ENCODE data around the gene WBP11.

WBP11 gene

GRCh38 chr12:14841761-14842160, 38.5 kb upstream of the WBP11 start:
- H3K4me3 ChIP-seq (ENCODE audit: low read length in 2 of 2): peak overlapping the region in 1 of 2 donors; percentile 10
- H3K27ac ChIP-seq (ENCODE audit: low read length): no peak overlapping the region

GRCh38 chr12:14840616-14841015, 37.3 kb upstream of the WBP11 start:
- Histone ChIP-seq H3K4me3 (ENCODE audit: low read length in 2 of 2) (no peak overlapping the region), H3K27ac (ENCODE audit: low read length) (no peak overlapping the region), H3K4me1 (ENCODE audit: control insufficient read depth, insufficient read depth, low read length) (peaks cover 5% of the 10 kb centered on the region)

More at GRCh38 chr12:14841761-14842160, 38.5 kb upstream of the WBP11 start:
- Histone ChIP-seq H3K9ac (ENCODE audit: low read length in 2 of 2) (no peak overlapping the region), H3K27me3 (ENCODE audit: control insufficient read depth in 1 of 2, insufficient read depth in 2 of 2, low read length in 2 of 2) (no peaks in the 10 kb centered on the region), H3K36me3 (ENCODE audit: control insufficient read depth in 2 of 2, insufficient read depth in 2 of 2, low read length in 2 of 2) (no peaks in the 10 kb centered on the region), H3K4me1 (ENCODE audit: control insufficient read depth, insufficient read depth, low read length) (peaks cover 5% of the 10 kb centered on the region), H3K9me3 (ENCODE audit: control insufficient read depth in 2 of 2, low read length in 2 of 2) (no peaks in the 10 kb centered on the region)

DNA sequence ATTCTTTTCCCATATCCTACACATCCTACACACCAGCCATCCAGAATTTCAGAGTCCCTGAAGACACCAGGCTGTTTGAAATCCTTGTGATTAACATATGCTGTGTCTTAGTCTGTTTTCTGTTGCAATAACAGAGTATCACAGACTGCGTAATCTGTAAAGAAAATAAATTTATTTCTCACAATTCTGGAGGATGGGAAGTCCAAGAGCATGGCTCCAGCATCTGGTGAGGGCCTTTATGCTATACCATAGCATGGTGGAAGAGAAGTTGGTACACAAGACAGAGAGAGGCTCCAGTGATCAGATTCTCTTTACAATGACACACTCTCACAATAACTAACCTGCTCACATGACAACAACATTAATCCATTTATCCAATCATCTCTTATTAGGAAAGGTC, 36.0 kb upstream of the WBP11 start:
- Histone ChIP-seq H3K27ac (ENCODE audit: low read length) (no peak overlapping the region), H3K27me3 (ENCODE audit: control insufficient read depth in 1 of 2, insufficient read depth in 2 of 2, low read length in 2 of 2) (no peaks in the 10 kb centered on the region), H3K4me1 (ENCODE audit: control insufficient read depth, insufficient read depth, low read length) (peaks cover 5% of the 10 kb centered on the region), H3K36me3 (ENCODE audit: control insufficient read depth in 2 of 2, insufficient read depth in 2 of 2, low read length in 2 of 2) (no peaks in the 10 kb centered on the region), H3K9me3 (ENCODE audit: control insufficient read depth in 2 of 2, low read length in 2 of 2) (no peaks in the 10 kb centered on the region), H3K4me3 (ENCODE audit: low read length in 2 of 2) (no peak overlapping the region), H3K9ac (ENCODE audit: low read length in 2 of 2) (no peak overlapping the region)

More at GRCh38 chr12:14840616-14841015, 37.3 kb upstream of the WBP11 start:
- Histone ChIP-seq H3K9ac (ENCODE audit: low read length in 2 of 2) (no peak overlapping the region), H3K36me3 (ENCODE audit: control insufficient read depth in 2 of 2, insufficient read depth in 2 of 2, low read length in 2 of 2) (no peaks in the 10 kb centered on the region), H3K9me3 (ENCODE audit: control insufficient read depth in 2 of 2, low read length in 2 of 2) (no peaks in the 10 kb centered on the region), H3K27me3 (ENCODE audit: control insufficient read depth in 1 of 2, insufficient read depth in 2 of 2, low read length in 2 of 2) (no peaks in the 10 kb centered on the region)

DNA sequence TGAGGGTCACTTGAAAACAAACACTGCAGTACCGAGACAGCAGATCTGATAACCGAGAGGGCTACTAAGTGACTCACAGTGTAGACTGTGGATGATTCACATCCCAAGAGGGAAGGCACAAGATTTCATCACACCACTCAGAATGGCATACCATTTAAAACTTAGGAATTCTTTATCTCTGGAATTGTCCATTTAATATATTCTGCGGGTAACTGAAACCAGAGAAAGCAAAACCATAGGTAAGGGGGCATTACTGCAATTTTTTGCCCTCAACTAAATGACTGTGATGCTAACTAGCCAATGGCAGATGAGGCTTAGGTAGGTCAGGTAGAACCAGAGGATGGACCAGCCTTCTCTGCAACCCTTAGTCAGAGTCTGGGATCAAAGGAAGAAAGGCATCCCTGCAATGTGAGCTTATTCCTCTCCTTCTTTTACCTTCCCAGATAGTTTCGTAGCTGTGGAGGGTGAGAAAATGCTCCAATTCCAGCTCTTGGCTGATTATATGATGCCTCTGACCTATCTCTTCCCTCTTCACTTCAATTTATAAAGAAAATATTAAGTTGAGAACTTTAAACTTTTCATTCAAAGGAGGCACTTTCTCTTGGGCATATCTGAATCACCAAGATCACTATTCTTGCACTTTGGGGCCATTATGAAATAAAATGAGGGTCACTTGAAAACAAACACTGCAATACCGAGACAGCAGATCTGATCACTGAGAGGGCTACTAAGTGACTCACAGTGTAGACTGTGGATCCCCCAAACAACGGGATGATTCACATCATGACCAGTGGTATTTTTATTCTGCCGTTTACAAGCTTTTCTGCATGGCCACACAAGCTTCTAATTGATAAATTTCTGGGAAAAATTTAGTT, 33.3 kb upstream of the WBP11 start:
- no peaks in the 10 kb centered on the region for H3K9me3 ChIP-seq (ENCODE audit: control insufficient read depth in 2 of 2, low read length in 2 of 2)
- H3K36me3 ChIP-seq (ENCODE audit: control insufficient read depth in 2 of 2, insufficient read depth in 2 of 2, low read length in 2 of 2): no peaks in the 10 kb centered on the region
- no peak overlapping the region for H3K9ac ChIP-seq (ENCODE audit: low read length in 2 of 2)
- H3K4me3 ChIP-seq (ENCODE audit: low read length in 2 of 2): no peak overlapping the region
- no peak overlapping the region for H3K27ac ChIP-seq (ENCODE audit: low read length)
- no peaks in the 10 kb centered on the region for H3K27me3 ChIP-seq (ENCODE audit: control insufficient read depth in 1 of 2, insufficient read depth in 2 of 2, low read length in 2 of 2)
- peaks cover 2% of the 10 kb centered on the region for H3K4me1 ChIP-seq (ENCODE audit: control insufficient read depth, insufficient read depth, low read length)

- Histone ChIP-seq H3K27ac (ENCODE audit: low read length) (no peak overlapping the region), H3K27me3 (ENCODE audit: control insufficient read depth in 1 of 2, insufficient read depth in 2 of 2, low read length in 2 of 2) (no peaks in the 10 kb centered on the region), H3K4me3 (ENCODE audit: low read length in 2 of 2) (no peak overlapping the region), H3K9ac (ENCODE audit: low read length in 2 of 2) (no peak overlapping the region), H3K4me1 (ENCODE audit: control insufficient read depth, insufficient read depth, low read length) (no peaks in the 10 kb centered on the region), H3K9me3 (ENCODE audit: control insufficient read depth in 2 of 2, low read length in 2 of 2) (no peaks in the 10 kb centered on the region), H3K36me3 (ENCODE audit: control insufficient read depth in 2 of 2, insufficient read depth in 2 of 2, low read length in 2 of 2) (no peaks in the 10 kb centered on the region)
These were observed 31.2 kb upstream of the WBP11 start for GRCh38 chr12:14834509-14834908.

DNA sequence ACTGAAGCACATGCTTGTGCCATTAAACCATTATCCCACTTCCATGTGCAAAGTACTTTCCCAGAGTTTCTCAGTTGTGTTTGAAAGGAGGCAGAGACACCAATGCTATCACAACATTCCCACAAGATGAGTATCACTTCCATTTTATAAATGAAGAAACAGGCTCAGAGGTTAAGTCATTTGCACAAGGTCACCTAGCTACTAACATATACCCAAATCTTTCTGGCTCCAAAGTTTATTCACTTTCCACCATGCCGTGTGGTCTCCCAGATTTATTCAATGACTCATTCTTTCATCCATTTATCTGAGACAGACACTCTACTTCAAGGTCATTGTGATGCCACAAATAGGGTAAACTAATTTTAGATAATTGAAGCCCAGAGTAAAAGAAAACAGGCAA, 30.7 kb upstream of the WBP11 start:
- no peaks in the 10 kb centered on the region for H3K4me1 ChIP-seq (ENCODE audit: control insufficient read depth, insufficient read depth, low read length)
- H3K4me3 ChIP-seq (ENCODE audit: low read length in 2 of 2): no peak overlapping the region
- no peak overlapping the region for H3K27ac ChIP-seq (ENCODE audit: low read length)
- no peak overlapping the region for H3K9ac ChIP-seq (ENCODE audit: low read length in 2 of 2)
- H3K9me3 ChIP-seq (ENCODE audit: control insufficient read depth in 2 of 2, low read length in 2 of 2): no peaks in the 10 kb centered on the region
- H3K27me3 ChIP-seq (ENCODE audit: control insufficient read depth in 1 of 2, insufficient read depth in 2 of 2, low read length in 2 of 2): no peaks in the 10 kb centered on the region
- no peaks in the 10 kb centered on the region for H3K36me3 ChIP-seq (ENCODE audit: control insufficient read depth in 2 of 2, insufficient read depth in 2 of 2, low read length in 2 of 2)

GRCh38 chr12:14833336-14833735, 30.1 kb upstream of the WBP11 start:
- no peaks in the 10 kb centered on the region for H3K27me3 ChIP-seq (ENCODE audit: control insufficient read depth in 1 of 2, insufficient read depth in 2 of 2, low read length in 2 of 2)
- no peak overlapping the region for H3K9ac ChIP-seq (ENCODE audit: low read length in 2 of 2)
- H3K9me3 ChIP-seq (ENCODE audit: control insufficient read depth in 2 of 2, low read length in 2 of 2): no peaks in the 10 kb centered on the region
- no peak overlapping the region for H3K4me3 ChIP-seq (ENCODE audit: low read length in 2 of 2)
- H3K36me3 ChIP-seq (ENCODE audit: control insufficient read depth in 2 of 2, insufficient read depth in 2 of 2, low read length in 2 of 2): no peaks in the 10 kb centered on the region
- no peak overlapping the region for H3K27ac ChIP-seq (ENCODE audit: low read length)
- H3K4me1 ChIP-seq (ENCODE audit: control insufficient read depth, insufficient read depth, low read length): no peaks in the 10 kb centered on the region

DNA sequence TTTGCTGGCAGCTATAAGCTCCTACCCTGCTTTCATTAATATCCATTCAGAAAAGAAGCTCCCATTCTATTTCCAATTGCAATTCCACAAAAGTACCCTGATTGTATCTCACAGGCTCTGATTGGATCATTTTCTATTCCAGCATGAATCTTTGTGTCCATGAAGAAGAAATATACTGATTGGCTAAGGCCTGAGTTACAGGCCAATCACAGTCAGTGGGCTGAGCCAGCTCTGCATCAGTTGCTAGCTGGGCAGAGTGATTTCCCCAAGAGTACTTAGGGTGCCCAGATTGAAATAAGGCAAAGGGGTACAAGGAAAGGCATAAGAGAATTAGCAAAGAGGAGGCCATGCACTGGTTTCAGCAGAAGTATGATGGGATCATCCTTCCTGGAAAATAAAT, 25.6 kb upstream of the WBP11 start:
- Histone ChIP-seq H3K9me3 (ENCODE audit: control insufficient read depth in 2 of 2, low read length in 2 of 2) (no peaks in the 10 kb centered on the region), H3K36me3 (ENCODE audit: control insufficient read depth in 2 of 2, insufficient read depth in 2 of 2, low read length in 2 of 2) (no peaks in the 10 kb centered on the region), H3K4me1 (ENCODE audit: control insufficient read depth, insufficient read depth, low read length) (no peaks in the 10 kb centered on the region), H3K27me3 (ENCODE audit: control insufficient read depth in 1 of 2, insufficient read depth in 2 of 2, low read length in 2 of 2) (no peaks in the 10 kb centered on the region), H3K27ac (ENCODE audit: low read length) (no peak overlapping the region), H3K9ac (ENCODE audit: low read length in 2 of 2) (no peak overlapping the region), H3K4me3 (ENCODE audit: low read length in 2 of 2) (no peak overlapping the region)

DNA sequence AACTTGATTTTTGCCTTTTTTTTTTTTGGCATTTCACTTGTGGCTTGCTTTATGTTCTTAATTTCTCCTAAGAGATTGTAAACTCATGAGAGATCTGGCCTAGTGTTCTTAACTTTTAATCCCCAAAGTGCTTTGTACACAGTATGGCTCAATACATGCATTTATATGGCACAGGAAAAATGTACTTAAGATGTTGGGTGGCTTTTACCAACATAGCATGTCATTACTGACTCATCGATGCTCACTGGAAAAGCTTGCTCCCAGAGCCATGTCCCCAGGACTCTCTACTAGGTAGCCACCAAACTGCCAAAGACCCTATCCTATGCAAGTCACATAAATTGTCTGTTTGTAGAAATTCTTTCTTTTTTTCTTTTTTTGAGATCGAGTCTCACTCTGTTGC, 23.8 kb upstream of the WBP11 start:
- no peaks in the 10 kb centered on the region for H3K27me3 ChIP-seq (ENCODE audit: control insufficient read depth in 1 of 2, insufficient read depth in 2 of 2, low read length in 2 of 2)
- no peak overlapping the region for H3K27ac ChIP-seq (ENCODE audit: low read length)
- no peak overlapping the region for H3K4me3 ChIP-seq (ENCODE audit: low read length in 2 of 2)
- no peaks in the 10 kb centered on the region for H3K36me3 ChIP-seq (ENCODE audit: control insufficient read depth in 2 of 2, insufficient read depth in 2 of 2, low read length in 2 of 2)
- no peak overlapping the region for H3K9ac ChIP-seq (ENCODE audit: low read length in 2 of 2)
- no peaks in the 10 kb centered on the region for H3K9me3 ChIP-seq (ENCODE audit: control insufficient read depth in 2 of 2, low read length in 2 of 2)
- no peaks in the 10 kb centered on the region for H3K4me1 ChIP-seq (ENCODE audit: control insufficient read depth, insufficient read depth, low read length)

DNA sequence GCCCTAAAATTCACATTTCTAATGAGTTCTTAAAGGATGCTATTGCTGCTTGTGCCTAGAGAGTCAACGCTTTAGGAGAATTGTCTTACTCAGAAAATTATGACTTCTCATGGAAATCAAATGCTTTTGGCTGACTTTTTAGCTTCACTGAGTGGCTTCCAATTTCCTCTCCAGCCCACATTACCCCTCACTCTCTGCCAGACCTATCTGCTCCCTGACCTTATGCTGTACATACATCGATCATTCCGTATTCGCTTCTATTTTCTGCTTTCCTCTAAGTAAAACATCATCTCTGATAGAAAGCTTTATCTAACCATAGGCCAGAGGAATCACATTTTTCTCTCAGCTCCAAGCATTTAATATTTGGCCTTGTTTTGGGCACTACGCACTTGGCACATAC, 23.2 kb upstream of the WBP11 start:
- H3K36me3 ChIP-seq (ENCODE audit: control insufficient read depth in 2 of 2, insufficient read depth in 2 of 2, low read length in 2 of 2): no peaks in the 10 kb centered on the region
- H3K27ac ChIP-seq (ENCODE audit: low read length): no peak overlapping the region
- no peak overlapping the region for H3K9ac ChIP-seq (ENCODE audit: low read length in 2 of 2)
- H3K27me3 ChIP-seq (ENCODE audit: control insufficient read depth in 1 of 2, insufficient read depth in 2 of 2, low read length in 2 of 2): no peaks in the 10 kb centered on the region
- no peaks in the 10 kb centered on the region for H3K4me1 ChIP-seq (ENCODE audit: control insufficient read depth, insufficient read depth, low read length)
- no peaks in the 10 kb centered on the region for H3K9me3 ChIP-seq (ENCODE audit: control insufficient read depth in 2 of 2, low read length in 2 of 2)
- H3K4me3 ChIP-seq (ENCODE audit: low read length in 2 of 2): no peak overlapping the region

DNA sequence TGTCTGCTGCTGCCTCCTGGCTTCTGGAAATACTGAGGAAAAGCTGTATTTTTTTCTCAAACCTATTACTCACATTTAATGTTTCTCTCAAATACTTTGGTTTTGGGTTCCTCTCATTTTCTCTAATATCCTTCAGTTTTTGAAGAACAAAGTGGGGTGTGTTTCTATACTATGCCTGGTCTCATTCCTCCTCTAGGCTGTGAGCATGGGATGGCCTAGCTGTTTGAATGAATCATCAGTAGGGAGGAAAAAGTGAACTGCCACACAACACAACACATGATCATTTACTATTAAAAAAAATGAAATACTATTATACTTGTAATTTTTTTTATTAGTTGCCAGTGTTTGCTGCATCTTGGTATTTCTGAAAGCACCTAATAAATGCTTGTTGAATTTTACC, 22.0 kb upstream of the WBP11 start:
- H3K4me1 ChIP-seq (ENCODE audit: control insufficient read depth, insufficient read depth, low read length): no peaks in the 10 kb centered on the region
- no peaks in the 10 kb centered on the region for H3K36me3 ChIP-seq (ENCODE audit: control insufficient read depth in 2 of 2, insufficient read depth in 2 of 2, low read length in 2 of 2)
- no peak overlapping the region for H3K9ac ChIP-seq (ENCODE audit: low read length in 2 of 2)

More for the DNA sequence above, 22.0 kb upstream of the WBP11 start:
- H3K4me3 ChIP-seq (ENCODE audit: low read length in 2 of 2): no peak overlapping the region
- H3K27ac ChIP-seq (ENCODE audit: low read length): no peak overlapping the region
- H3K27me3 ChIP-seq (ENCODE audit: control insufficient read depth in 1 of 2, insufficient read depth in 2 of 2, low read length in 2 of 2): no peaks in the 10 kb centered on the region
- no peaks in the 10 kb centered on the region for H3K9me3 ChIP-seq (ENCODE audit: control insufficient read depth in 2 of 2, low read length in 2 of 2)

Data from stomach smooth muscle (tissue), 2 donors.